OCI-LY7 (cell line): Measurements from ENCODE around the gene CHST13. TPM values are rescaled to one million over a fixed set of nuclear protein-coding genes. Genes with fewer than 3 reads are reported as not detected.

Experiments used
- BruUV-seq: library from RNA; stranded (reverse); fragments of 400-500 nt; replicated peaks from 2 replicates; lab custom pipeline; 2021; lab: Mats Ljungman, UMichigan
- CTCF ChIA-PET: fragments of 300-600 bp; sonication (Branson Sonifier 250); formaldehyde crosslinking; loops from one replicate; lab custom pipeline; 2022; ENCODE audit warnings: antibody characterized with exemption; ENCODE audit not compliant: unreplicated experiment; lab: Charles Lee
- POLR2A ChIA-PET: fragments of 300-600 bp; sonication (Branson Sonifier 250); formaldehyde crosslinking; loops from one replicate; lab custom pipeline; 2022; ENCODE audit warnings: antibody characterized with exemption; lab: Charles Lee
- DNase-seq: peaks from one replicate; pipeline ENCODE4 v3.0.0-alpha.2; 2015; ENCODE audit warnings: low spot score
- H2AFZ ChIP-seq: fragments of 200-600 bp; sonication (generic), shearing (Covaris generic); 2 replicates; pipeline ENCODE4 v1.6.1; 2014; ENCODE audit warnings: mild to moderate bottlenecking, antibody characterized with exemption, low read length, moderate library complexity
- H3K27ac ChIP-seq: fragments of 200-600 bp; sonication (generic); 2 replicates; pipeline ENCODE4 v1.5.1; 2014; ENCODE audit warnings: mixed run types, low read depth, mild to moderate bottlenecking, moderate library complexity, low read length, inconsistent platforms; ENCODE audit not compliant: poor library complexity, severe bottlenecking
- H3K36me3 ChIP-seq: fragments of 200-600 bp; sonication (generic); 2 replicates; pipeline ENCODE4 v1.6.1; 2014; ENCODE audit warnings: mild to moderate bottlenecking, antibody characterized with exemption, low read length, moderate library complexity, mixed read lengths; ENCODE audit not compliant: insufficient read depth
- H3K4me1 ChIP-seq: fragments of 200-600 bp; sonication (generic); 2 replicates; pipeline ENCODE4 v1.5.1; 2014; ENCODE audit warnings: mild to moderate bottlenecking, low read length; ENCODE audit not compliant: insufficient read depth, poor library complexity, severe bottlenecking
- H3K4me2 ChIP-seq: fragments of 200-600 bp; sonication (generic); 2 replicates; pipeline ENCODE4 v1.6.1; 2014; ENCODE audit warnings: mild to moderate bottlenecking, low read length
- H3K4me3 ChIP-seq: fragments of 200-600 bp; sonication (generic); 2 replicates; pipeline ENCODE4 v1.5.1; 2014; ENCODE audit warnings: mild to moderate bottlenecking, low read depth, low read length; ENCODE audit not compliant: poor library complexity, severe bottlenecking
- H3K79me2 ChIP-seq: fragments of 200-600 bp; sonication (generic); 2 replicates; pipeline ENCODE4 v1.6.1; 2016; ENCODE audit warnings: low read depth, mild to moderate bottlenecking, low read length, moderate library complexity, mixed read lengths; ENCODE audit not compliant: insufficient read depth
- H3K9me2 ChIP-seq: fragments of 200-600 bp; sonication (generic); 2 replicates; pipeline ENCODE4 v1.6.1; 2016; ENCODE audit warnings: mild to moderate bottlenecking, low read length, mixed read lengths; ENCODE audit not compliant: insufficient read depth
- H3K9me3 ChIP-seq: fragments of 200-600 bp; sonication (generic); 2 replicates; pipeline ENCODE4 v1.6.1; 2014; ENCODE audit warnings: mild to moderate bottlenecking, mixed run types, low read length, mixed read lengths
- H4K20me1 ChIP-seq: fragments of 200-600 bp; sonication (generic); 2 replicates; pipeline ENCODE4 v1.6.1; 2014; ENCODE audit warnings: mild to moderate bottlenecking, antibody characterized with exemption, low read length, moderate library complexity, mixed read lengths; ENCODE audit not compliant: insufficient read depth
- CTCF ChIP-seq: fragments of 200-600 bp; sonication (generic); conservative IDR thresholded peaks from 2 replicates; pipeline ENCODE4 v1.5.1; 2014; ENCODE audit warnings: mild to moderate bottlenecking, antibody characterized with exemption, low read length, moderate library complexity, mixed read lengths
- EZH2phosphoT487 ChIP-seq: fragments of 200-600 bp; sonication (generic); IDR thresholded peaks from 2 replicates; pipeline ENCODE4 v1.6.1; 2018; ENCODE audit warnings: low read depth, borderline replicate concordance, mild to moderate bottlenecking, mixed run types, antibody characterized with exemption, low read length, moderate library complexity, mixed read lengths
- intact Hi-C: fragments of 100-400 bp; cut with micrococcal nuclease; formaldehyde crosslinking; loops from one replicate; pipeline ENCODE4 v1.10.0; 2022; ENCODE audit not compliant: unreplicated experiment
- total RNA-seq, 2 experiments: library from RNA; depleted of rRNA in 1 of 2; stranded (reverse); fragments of >200 nt in 1 of 2; shearing (Covaris generic) in 1 of 2; gene quantifications; 2 replicates each; pipeline ENCODE4 v1.2.3, GENCODE V29; 2014 to 2022

Gene CHST13
- total RNA-seq, 2 experiments from 2014 or later: not detected

DNA sequence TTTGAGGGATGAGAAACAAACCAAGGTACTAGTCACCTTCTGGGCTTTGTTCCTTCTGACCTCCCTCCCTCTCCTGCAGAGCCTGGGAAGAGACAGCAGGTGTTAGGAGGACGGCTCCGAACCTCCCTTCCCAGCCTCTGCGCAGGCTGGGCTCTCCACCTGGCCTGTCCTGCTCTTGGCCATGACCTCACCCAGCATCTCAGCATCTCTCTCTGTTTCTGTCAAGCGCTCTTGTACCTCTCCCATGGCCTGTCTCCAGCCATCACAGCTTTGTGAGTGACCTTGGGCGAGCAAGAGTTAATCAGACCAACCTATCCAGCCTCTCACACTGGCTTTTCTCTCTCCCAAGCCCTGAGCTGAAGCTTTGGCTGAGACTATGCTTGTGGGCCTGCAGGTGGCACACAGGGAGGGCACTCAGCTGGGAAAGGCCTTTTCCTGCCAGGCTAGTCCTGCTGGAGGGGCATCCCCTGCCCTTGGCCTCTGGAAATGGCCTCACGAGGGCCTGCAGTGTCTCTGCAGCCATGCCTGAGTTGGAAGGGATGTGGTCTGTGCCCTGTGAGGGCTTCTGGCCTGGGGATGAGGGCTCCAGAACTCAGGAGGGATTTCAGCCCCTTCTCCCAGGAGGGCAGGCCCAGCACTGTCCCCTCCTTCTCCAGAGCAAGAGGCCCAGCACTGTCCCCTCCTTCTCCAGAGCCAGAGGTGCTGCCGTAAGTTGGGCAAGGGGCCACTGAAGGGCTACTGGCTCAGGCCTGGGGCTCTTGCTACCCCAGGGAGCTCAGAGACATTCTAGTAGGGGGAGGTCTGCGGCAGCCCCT, 2.1 kb downstream of the CHST13 start:
- H3K9me2 ChIP-seq: no peaks in the 10 kb centered on the region
- H2AFZ ChIP-seq: no peak overlapping the region
- no peak for DNase-seq
- CTCF ChIA-PET: no interaction called here
- H3K79me2 ChIP-seq: no peaks in the 10 kb centered on the region
- no TSS peak for BruUV-seq
- POLR2A ChIA-PET: no interaction called here
- H3K36me3 ChIP-seq: no peaks in the 10 kb centered on the region
- no peaks in the 10 kb centered on the region for H4K20me1 ChIP-seq
- no peak overlapping the region for H3K4me2 ChIP-seq
- TF ChIP-seq CTCF: no peak
- no peak for TF ChIP-seq EZH2phosphoT487
- no peaks in the 10 kb centered on the region for H3K9me3 ChIP-seq
- H3K27ac ChIP-seq: no peak overlapping the region
- H3K4me3 ChIP-seq: no peak overlapping the region
- H3K4me1 ChIP-seq: no peaks in the 10 kb centered on the region
- intact Hi-C loops: no loop called here

- CTCF ChIA-PET: no interaction called here
These were observed 2.7 kb downstream of the CHST13 start for GRCh38 chr3:126526668-126527005.

More at GRCh38 chr3:126526668-126527005, 2.7 kb downstream of the CHST13 start:
- H3K9me3 ChIP-seq: no peaks in the 10 kb centered on the region
- DNase-seq: no peak
- H3K36me3 ChIP-seq: no peaks in the 10 kb centered on the region
- TF ChIP-seq EZH2phosphoT487 (no peak), CTCF (no peak)
- H3K27ac ChIP-seq: no peak overlapping the region
- no peaks in the 10 kb centered on the region for H3K79me2 ChIP-seq
- POLR2A ChIA-PET: no interaction called here
- H4K20me1 ChIP-seq: no peaks in the 10 kb centered on the region
- H2AFZ ChIP-seq: no peak overlapping the region
- H3K4me1 ChIP-seq: no peaks in the 10 kb centered on the region
- H3K4me3 ChIP-seq: no peak overlapping the region
- BruUV-seq: no TSS peak
- H3K4me2 ChIP-seq: no peak overlapping the region
- intact Hi-C loops: no loop called here
- no peaks in the 10 kb centered on the region for H3K9me2 ChIP-seq
